Measurements from ENCODE around the gene BDKRB1. TPM values are rescaled to one million over a fixed set of nuclear protein-coding genes. Genes with fewer than 3 reads are reported as not detected.

Gene BDKRB1
- total RNA-seq, 1 experiment from 2014 or later: 0.11 TPM

- Mint-ChIP-seq H3K27me3 (ENCODE audit: low read depth) (no peaks in the 10 kb centered on the region; the same call in 1 of the 2 replicates), H3K4me3 (no peak overlapping the region), H3K4me1 (peaks cover 5% of the 10 kb centered on the region; the same call in 1 of the 2 replicates), H3K27ac (no peak overlapping the region), H3K36me3 (peaks cover 3% of the 10 kb centered on the region), H3K9me3 (no peaks in the 10 kb centered on the region)
- DNase-seq (ENCODE audit: low spot score) (no peak), ATAC-seq (no peak)
- ChIA-PET CTCF (no interaction called here), POLR2A (no interaction called here)
- TF ChIP-seq PREB (CRISPR knock-in tag; IDR thresholded peaks at IDR 0.05; ENCODE audit: borderline replicate concordance) (no peak), ZNF219 (CRISPR knock-in tag; IDR thresholded peaks at IDR 0.05; ENCODE audit: borderline replicate concordance) (no peak), ATF6 (CRISPR knock-in tag; IDR thresholded peaks at IDR 0.05) (no peak)
Measured at GRCh38 chr14:96297000-96297399, 41.0 kb downstream of the BDKRB1 start.

- DNase-seq (ENCODE audit: low spot score) (no peak), ATAC-seq (no peak)
- no peak overlapping the region for H3K4me3 Mint-ChIP-seq
- H3K27ac Mint-ChIP-seq: no peak overlapping the region
- H3K36me3 Mint-ChIP-seq: peaks cover 6% of the 10 kb centered on the region
- H3K4me1 Mint-ChIP-seq: peaks cover 5% of the 10 kb centered on the region; the same call in 1 of the 2 replicates
- POLR2A ChIA-PET: no interaction called here
- no peak for TF ChIP-seq MLX (CRISPR knock-in tag; IDR thresholded peaks at IDR 0.05)
- no peak for TF ChIP-seq AR (CRISPR knock-in tag; IDR thresholded peaks at IDR 0.05)
- TF ChIP-seq ZNF423 (CRISPR knock-in tag; IDR thresholded peaks at IDR 0.05): no peak
- no peak for TF ChIP-seq SP1 (CRISPR knock-in tag; conservative IDR thresholded peaks at IDR 0.05)
- TF ChIP-seq ZBTB21 (CRISPR knock-in tag; IDR thresholded peaks at IDR 0.05; ENCODE audit: borderline replicate concordance): no peak
- no peak for TF ChIP-seq GABPB1 (CRISPR knock-in tag; IDR thresholded peaks at IDR 0.05)
- no peak for TF ChIP-seq HMGXB4 (CRISPR knock-in tag; IDR thresholded peaks at IDR 0.05)
- no peak for TF ChIP-seq E2F4 (CRISPR knock-in tag; IDR thresholded peaks at IDR 0.05; ENCODE audit: borderline replicate concordance, low read depth)
- no peak for TF ChIP-seq NFE2L1 (CRISPR knock-in tag; IDR thresholded peaks at IDR 0.05)
- no peak for TF ChIP-seq ZNF416 (CRISPR knock-in tag; IDR thresholded peaks at IDR 0.05)
- TF ChIP-seq OVOL2 (CRISPR knock-in tag; IDR thresholded peaks at IDR 0.05; ENCODE audit: borderline replicate concordance): no peak
- no peak for TF ChIP-seq AFF4 (CRISPR knock-in tag; IDR thresholded peaks at IDR 0.05; ENCODE audit: borderline replicate concordance)
- no peak for TF ChIP-seq SOX15 (CRISPR knock-in tag; IDR thresholded peaks at IDR 0.05)
- TF ChIP-seq FOXJ3 (CRISPR knock-in tag; IDR thresholded peaks at IDR 0.05; ENCODE audit: borderline replicate concordance): no peak
- TF ChIP-seq SMAD3 (CRISPR knock-in tag; IDR thresholded peaks at IDR 0.05; ENCODE audit: borderline replicate concordance): no peak
- no peak for TF ChIP-seq NFATC4 (CRISPR knock-in tag; IDR thresholded peaks at IDR 0.05)
- no peaks in the 10 kb centered on the region; the same call in 1 of the 2 replicates for H3K27me3 Mint-ChIP-seq (ENCODE audit: low read depth)
- CTCF ChIA-PET: no interaction called here
- H3K9me3 Mint-ChIP-seq: no peaks in the 10 kb centered on the region
Measured at GRCh38 chr14:96297997-96298515, 42.0 kb downstream of the BDKRB1 start.

Measured in WTC11 (cell line).